Measurements from ENCODE around the gene SCARB1. TPM values are rescaled to one million over a fixed set of nuclear protein-coding genes. Genes with fewer than 3 reads are reported as not detected.

SCARB1 gene
- total and polyA plus RNA-seq, 2 experiments from 2014 or later, result 31.0 to 62.5 TPM

DNA sequence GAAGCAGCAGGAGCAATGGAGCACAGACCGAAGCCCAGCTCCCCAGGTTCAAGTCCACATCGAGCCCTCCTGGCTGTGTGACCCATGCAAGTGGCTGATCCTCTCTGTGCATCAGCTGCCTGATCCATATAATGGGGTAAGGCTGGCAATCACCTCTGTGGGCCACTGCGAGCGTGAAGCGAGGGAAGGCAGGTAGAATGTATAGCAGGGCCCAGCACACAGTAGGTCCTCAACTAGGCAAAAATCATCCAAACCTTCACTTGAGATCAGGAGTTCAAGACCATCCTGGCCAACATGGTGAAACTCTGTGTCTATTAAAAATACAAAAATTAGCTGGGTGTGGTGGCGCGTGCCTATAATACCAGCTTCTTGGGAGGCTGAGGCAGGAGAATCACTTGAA is 102.6 kb downstream of the SCARB1 start (continued):
- TF ChIP-seq ZNF462 (CRISPR knock-in tag; IDR thresholded peaks at IDR 0.05), result no peak

DNA sequence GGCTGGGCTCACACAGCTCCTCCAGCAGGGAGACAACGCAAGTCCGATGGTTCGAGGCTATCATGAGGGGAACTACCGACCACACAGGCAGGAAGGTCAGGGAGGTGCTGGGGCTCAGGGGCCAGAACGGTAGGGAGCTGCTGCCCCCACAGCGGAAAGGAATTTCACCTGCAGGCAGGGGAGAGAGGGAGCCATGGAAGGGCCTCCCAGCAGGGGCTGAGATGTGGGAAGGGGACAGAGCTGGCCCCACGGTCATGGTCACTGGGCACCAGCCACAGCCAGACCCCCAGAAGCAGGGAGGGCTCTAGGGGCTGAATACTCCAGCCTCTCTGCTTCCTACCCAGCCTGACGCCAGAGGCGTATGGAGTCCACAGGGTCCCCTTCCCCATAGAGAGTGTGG is 103.1 kb downstream of the SCARB1 start:
- H3K36me3 ChIP-seq (ENCODE audit: insufficient read depth), result no peaks in the 10 kb centered on the region
- H3K27me3 Mint-ChIP-seq (ENCODE audit: insufficient read depth, low read depth, poor library complexity), result peaks cover 9% of the 10 kb centered on the region
- H3K27ac ChIP-seq (ENCODE audit: low read depth), result no peak overlapping the region
- H3K9me2 ChIP-seq (ENCODE audit: insufficient read depth), result no peaks in the 10 kb centered on the region
- peaks cover 39% of the 10 kb centered on the region for H3K9me3 Mint-ChIP-seq
- peaks cover 5% of the 10 kb centered on the region for H3K4me1 ChIP-seq (ENCODE audit: insufficient read depth)
- DNase-seq (ENCODE audit: low spot score), result no peak
- no peak overlapping the region for H3K4me3 ChIP-seq
- ATAC-seq, result no peak
- peaks cover 19% of the 10 kb centered on the region for H3K4me1 Mint-ChIP-seq
- no peaks in the 10 kb centered on the region for H3K27me3 ChIP-seq (ENCODE audit: insufficient read depth)
- H3F3A ChIP-seq (replicated peaks; ENCODE audit: low read depth), result no peaks in the 10 kb centered on the region
- no peaks in the 10 kb centered on the region for H4K20me1 ChIP-seq (replicated peaks; ENCODE audit: insufficient read depth)
- no peak overlapping the region for H2AFZ ChIP-seq
- H3K4me3 Mint-ChIP-seq, result no peak overlapping the region
- H3K4me2 ChIP-seq, result no peak overlapping the region
- no peak overlapping the region for H3K27ac Mint-ChIP-seq
- H3K36me3 Mint-ChIP-seq (ENCODE audit: low read depth), result peaks cover 26% of the 10 kb centered on the region
- no peaks in the 10 kb centered on the region for H3K79me2 ChIP-seq (replicated peaks; ENCODE audit: insufficient read depth)
- no peak for TF ChIP-seq CTCF (conservative IDR thresholded peaks at IDR 0.05; ENCODE audit: low read depth in 2 of 2)
- TF ChIP-seq, protein P1, sequence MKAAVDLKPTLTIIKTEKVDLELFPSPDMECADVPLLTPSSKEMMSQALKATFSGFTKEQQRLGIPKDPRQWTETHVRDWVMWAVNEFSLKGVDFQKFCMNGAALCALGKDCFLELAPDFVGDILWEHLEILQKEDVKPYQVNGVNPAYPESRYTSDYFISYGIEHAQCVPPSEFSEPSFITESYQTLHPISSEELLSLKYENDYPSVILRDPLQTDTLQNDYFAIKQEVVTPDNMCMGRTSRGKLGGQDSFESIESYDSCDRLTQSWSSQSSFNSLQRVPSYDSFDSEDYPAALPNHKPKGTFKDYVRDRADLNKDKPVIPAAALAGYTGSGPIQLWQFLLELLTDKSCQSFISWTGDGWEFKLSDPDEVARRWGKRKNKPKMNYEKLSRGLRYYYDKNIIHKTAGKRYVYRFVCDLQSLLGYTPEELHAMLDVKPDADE (IDR thresholded peaks at IDR 0.05), result no peak
- TF ChIP-seq STAT1 (IDR thresholded peaks at IDR 0.05; ENCODE audit: unreplicated experiment), result no peak
- TF ChIP-seq REST (IDR thresholded peaks at IDR 0.05; ENCODE audit: unreplicated experiment), result no peak

Data from GM23338 (cell line).